GM21619 (cell line): ENCODE data around the gene TRIP10.
"Not testable (repeated sequence)": the region's sequence is repeated elsewhere in the genome, so short reads cannot be mapped to it uniquely, and the experiment has no call there.

Experiments
- ATAC-seq: cut with Tn5 transposase; IDR thresholded peaks from one replicate; pipeline ENCODE4 v1.9.1; 2021; ENCODE audit not compliant: unreplicated experiment

TRIP10 gene

GRCh38 chr19:6738787-6739389 is 592 bp upstream of the TRIP10 start:
- ATAC-seq: no peak

GRCh38 chr19:6739883-6740588 is 556 bp downstream of the TRIP10 start:
- no peak for ATAC-seq

DNA sequence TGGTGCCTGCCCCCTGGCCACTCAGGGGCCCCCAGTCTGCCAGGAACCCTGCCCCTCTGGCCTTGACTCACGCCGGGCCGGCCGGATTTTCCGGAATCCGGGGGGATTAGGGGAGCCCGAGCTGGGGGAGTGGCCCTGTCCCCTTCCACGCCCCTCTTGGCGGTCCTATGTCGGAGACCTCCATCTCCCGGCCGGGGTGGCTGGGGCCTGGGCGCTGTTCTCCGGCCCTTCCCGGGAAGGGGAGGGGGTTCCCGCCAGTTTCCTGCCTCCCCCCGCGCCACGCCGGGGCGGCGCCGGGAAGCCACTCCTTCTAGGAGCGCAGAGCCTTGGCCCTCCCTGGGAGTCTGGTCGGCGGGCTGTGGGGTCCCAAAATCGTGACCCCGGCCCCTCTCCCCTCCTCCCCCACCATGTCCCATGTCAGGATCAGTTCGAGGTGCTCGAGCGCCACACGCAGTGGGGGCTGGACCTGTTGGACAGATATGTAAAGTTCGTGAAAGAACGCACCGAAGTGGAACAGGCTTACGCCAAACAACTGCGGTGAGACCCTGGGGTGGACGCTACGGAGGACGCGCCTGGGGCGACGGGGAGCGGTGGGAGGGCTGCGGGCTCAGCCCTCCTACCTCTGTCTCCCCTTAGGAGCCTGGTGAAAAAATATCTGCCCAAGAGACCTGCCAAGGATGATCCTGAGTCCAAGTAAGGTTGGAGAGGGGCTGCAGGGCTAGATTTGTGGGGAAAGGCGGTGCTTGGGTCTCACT is 1.3 kb downstream of the TRIP10 start:
- ATAC-seq: no peak

DNA sequence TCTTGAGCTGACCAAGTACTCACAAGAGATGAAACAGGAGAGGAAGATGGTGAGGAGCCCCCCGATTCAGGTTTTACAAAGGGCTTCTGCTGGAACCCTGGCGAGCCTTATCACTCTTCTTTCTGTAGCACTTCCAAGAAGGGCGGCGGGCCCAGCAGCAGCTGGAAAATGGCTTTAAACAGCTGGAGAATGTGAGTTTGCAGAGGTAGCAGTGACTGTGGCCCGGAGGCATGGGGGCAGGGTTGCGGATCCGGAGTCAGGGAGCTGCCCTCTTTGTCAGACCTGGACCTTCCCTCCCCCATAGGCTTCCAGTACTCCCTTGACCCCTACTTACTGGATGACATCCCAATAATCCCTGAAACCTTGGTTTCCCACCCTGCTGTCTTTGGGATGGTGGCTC is 3.6 kb downstream of the TRIP10 start:
- ATAC-seq: no peak

DNA sequence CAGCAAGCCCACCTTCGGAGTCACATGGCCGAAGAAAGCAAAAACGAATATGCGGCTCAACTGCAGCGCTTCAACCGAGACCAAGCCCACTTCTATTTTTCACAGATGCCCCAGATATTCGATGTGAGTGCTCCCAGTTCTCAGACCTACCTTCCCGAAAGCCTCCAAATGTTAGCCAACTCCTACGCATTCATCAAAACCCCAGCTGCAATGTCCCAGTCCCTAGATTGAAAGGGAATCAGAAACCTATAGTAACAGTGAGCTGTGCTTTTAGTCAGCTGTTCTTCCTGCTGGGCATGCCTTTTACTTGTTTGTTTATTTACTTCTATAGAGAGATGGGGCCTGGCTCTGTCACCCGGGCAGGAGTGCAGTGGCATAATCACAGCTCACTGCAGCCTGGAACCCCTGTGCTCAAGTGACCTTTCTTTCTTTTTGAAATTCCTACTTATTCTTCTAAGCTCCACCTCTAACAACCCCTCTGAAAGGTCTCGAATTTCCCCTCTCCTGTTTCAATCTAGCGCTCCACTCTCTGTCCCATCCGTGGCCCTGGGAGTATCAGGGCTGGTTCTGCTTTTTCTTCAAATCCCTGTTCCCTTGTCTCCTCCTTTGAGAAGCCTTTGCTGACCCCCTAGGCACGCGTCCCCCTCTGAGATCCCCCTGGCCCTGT is 4.4 kb downstream of the TRIP10 start:
- ATAC-seq: no peak

DNA sequence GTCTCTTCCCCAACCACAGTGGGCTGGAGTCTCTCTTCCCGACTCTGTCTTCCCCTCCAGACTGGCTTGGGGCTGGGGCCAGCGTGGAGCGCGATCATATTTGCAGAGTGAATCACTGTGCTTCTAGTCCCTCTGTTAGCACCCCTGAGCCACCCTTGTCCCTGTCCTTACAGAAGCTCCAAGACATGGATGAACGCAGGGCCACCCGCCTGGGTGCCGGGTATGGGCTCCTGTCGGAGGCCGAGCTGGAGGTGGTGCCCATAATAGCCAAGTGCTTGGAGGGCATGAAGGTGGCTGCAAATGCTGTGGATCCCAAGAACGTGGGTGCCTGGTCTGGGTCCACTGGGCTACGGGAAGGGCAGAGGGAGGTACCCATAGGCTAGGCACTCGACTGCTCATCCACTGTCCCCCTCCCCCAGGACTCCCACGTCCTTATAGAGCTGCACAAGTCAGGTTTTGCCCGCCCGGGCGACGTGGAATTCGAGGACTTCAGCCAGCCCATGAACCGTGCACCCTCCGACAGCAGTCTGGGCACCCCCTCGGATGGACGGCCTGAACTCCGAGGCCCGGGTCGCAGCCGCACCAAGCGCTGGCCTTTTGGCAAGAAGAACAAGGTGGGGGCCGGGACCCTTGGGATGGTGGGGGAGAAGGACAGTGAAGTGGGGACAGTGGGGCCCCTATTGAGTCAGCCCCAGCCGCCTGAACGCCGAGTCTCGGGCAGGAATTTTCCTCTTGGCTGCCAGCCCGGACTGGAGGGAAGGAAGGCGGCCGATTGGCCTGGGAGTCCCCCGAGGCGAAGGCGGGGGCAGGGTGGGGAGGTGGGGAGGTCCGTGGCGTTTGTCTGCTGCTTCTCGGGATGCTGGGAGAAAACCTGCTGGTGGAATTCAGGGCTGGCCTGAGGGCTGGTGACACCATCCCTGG is 5.2 kb downstream of the TRIP10 start:
- ATAC-seq: no peak

GRCh38 chr19:6745965-6746364 is 6.5 kb downstream of the TRIP10 start:
- ATAC-seq: no peak

GRCh38 chr19:6748543-6748942 is 9.1 kb downstream of the TRIP10 start:
- ATAC-seq: not testable (repeated sequence)

DNA sequence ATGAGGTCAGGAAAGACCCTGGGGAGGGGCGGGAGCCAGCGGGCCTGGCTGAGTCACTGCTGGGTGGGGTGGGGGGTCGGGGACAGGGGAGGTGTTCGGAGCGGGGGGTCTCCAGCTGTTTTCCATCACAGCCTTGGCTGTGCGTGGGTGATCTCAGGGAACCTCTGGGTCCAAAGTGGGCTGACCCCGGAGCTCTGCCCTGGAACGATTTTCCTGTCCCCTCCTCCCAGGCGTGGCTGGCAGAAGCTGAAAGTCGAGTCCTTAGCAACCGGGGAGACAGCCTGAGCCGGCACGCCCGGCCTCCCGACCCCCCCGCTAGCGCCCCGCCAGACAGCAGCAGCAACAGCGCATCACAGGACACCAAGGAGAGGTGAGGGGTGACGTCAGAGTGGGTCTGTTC is 10.6 kb downstream of the TRIP10 start:
- no peak for ATAC-seq

DNA sequence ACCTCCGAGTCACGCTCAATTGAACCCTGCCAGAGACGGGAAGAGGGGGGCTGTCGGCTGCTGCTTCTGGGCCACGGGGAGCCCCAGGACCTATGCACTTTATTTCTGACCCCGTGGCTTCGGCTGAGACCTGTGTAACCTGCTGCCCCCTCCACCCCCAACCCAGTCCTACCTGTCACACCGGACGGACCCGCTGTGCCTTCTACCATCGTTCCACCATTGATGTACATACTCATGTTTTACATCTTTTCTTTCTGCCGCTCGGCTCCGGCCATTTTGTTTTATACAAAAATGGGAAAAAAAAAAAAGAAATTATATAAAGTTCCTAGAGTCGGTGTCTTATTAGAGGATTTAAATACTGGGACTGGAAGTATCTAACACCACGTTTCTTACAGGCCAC is 11.7 kb downstream of the TRIP10 start:
- no peak for ATAC-seq

GRCh38 chr19:6752256-6753177 is 13.0 kb downstream of the TRIP10 start:
- ATAC-seq: no peak

- peak; percentile 71 for ATAC-seq
These were observed 13.9 kb downstream of the TRIP10 start for GRCh38 chr19:6753178-6754031.

- ATAC-seq: no peak
These were observed 14.7 kb downstream of the TRIP10 start for GRCh38 chr19:6754136-6754535.

DNA sequence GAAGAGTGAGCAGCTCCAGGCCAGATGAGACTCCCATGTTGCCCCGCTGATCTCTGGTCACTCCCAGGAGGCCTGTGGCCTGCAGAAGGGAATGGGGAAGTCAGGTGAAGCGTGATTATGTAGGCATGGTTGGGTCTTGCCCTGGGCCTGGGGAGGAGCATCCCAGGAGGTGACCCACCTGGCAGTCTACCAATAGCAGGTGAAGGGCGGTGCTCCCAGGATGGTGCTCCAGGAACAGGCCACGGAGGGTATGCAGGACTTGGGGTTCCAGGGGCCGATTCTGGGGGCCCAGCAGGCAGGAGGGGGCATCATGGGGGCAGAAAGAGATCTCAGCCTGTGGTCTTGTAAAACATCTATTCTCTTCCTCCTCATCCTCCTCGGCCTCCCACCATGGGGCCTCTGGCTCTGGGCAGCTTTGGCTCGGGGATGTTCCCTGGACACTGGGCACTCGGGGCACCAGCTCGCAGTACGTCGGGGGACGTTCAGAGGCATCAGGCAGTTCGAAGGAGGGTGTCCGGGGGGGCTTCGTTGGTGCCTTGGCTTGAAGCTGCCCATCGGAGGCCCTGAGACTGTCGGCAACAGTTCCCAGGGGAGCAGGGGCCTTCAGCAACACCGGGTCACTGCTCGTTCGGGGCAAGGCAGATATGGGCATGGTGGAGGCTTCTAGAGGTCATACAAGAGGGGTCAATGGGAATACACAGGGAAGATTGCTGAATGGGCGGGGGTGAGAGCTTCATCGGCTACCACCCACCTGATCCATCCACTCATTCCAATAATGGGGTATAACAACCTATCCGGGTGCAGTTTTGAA is 15.4 kb downstream of the TRIP10 start:
- no peak for ATAC-seq

DNA sequence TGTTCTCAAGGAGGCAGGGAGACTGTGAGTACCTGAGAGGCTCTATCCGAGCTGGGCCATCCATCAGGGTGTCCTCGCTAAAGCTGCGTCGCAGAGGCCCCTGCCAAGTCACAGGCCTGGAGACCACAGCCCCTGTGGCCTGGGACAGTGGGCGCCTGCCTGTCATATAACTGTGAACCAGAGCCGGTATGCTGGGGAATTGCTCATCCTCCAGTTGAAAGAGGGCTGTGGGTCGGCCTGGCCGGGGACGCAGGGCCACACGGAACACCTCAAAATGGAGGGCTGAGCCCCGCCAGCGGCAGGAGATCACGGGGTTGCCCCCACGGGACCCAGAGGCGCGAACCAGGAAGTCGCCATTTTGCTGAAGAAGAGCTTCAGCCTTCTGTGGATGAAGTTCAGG is 21.1 kb downstream of the TRIP10 start:
- no peak for ATAC-seq

DNA sequence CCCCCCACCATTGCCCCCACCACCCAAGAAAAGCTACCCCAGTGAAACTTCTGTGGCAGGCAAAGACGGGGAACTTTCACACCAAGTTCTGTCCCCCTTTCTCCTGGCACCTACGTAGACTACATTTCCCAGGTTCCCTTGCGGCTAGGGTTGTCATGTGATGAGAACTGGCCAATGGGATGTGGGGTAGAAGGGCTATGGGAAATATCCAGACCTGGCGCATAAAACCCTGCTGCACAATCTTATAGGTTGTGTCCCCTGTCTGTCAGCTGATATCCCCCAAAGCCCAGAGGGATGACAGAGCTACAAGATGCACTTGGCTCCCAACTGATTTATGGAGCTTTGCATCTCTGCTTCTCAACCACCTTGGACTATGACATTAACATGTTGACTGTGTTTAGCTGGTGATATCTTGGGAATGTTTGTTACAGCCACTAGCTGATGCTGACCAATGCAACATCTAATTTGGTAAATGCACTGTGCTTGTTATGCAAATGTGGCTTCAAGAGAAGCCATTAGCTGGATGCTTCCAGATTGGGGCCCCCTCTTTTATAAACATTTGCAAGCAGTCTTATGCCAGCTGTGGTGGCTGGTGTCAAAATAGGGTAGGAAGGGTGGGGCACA is 21.7 kb downstream of the TRIP10 start:
- no peak for ATAC-seq

- ATAC-seq: not testable (repeated sequence)
These were observed 22.8 kb downstream of the TRIP10 start for GRCh38 chr19:6762253-6762797.
